Measurements from ENCODE around the gene IL20RB.
"Not testable (repeated sequence)": the region's sequence is repeated elsewhere in the genome, so short reads cannot be mapped to it uniquely, and the experiment has no call there.

The IL20RB gene

GRCh38 chr3:136987398-136987980 lies 29.7 kb downstream of the IL20RB start:
- DNase-seq (ENCODE audit: low read depth in 2 of 2): not testable (repeated sequence)

GRCh38 chr3:136988651-136989050 lies 30.9 kb downstream of the IL20RB start:
- DNase-seq (ENCODE audit: low read depth in 2 of 2): no peak

- no peak for DNase-seq (ENCODE audit: low read depth in 2 of 2)
Measured at GRCh38 chr3:136989781-136990524, 32.2 kb downstream of the IL20RB start.

- no peak for DNase-seq (ENCODE audit: low read depth in 2 of 2)
Measured at GRCh38 chr3:136990826-136991225, 33.0 kb downstream of the IL20RB start.

- no peak for DNase-seq (ENCODE audit: low read depth in 2 of 2)
Measured at GRCh38 chr3:136992115-136992514, 34.3 kb downstream of the IL20RB start.

- DNase-seq (ENCODE audit: low read depth in 2 of 2): no peak
Measured at GRCh38 chr3:136994772-136995516, 37.2 kb downstream of the IL20RB start.

GRCh38 chr3:136995652-136996051 lies 37.9 kb downstream of the IL20RB start:
- DNase-seq (ENCODE audit: low read depth in 2 of 2): no peak

- DNase-seq (ENCODE audit: low read depth in 2 of 2): no peak
Measured at GRCh38 chr3:137000039-137000438, 42.3 kb downstream of the IL20RB start.

GRCh38 chr3:137007376-137007775 lies 49.6 kb downstream of the IL20RB start:
- not testable (repeated sequence) for DNase-seq (ENCODE audit: low read depth in 2 of 2)

GRCh38 chr3:137008131-137008530 lies 50.3 kb downstream of the IL20RB start:
- DNase-seq (ENCODE audit: low read depth in 2 of 2): no peak

- no peak for DNase-seq (ENCODE audit: low read depth in 2 of 2)
Measured at GRCh38 chr3:137008976-137009375, 51.2 kb downstream of the IL20RB start.

- no peak for DNase-seq (ENCODE audit: low read depth in 2 of 2)
Measured at GRCh38 chr3:137010137-137010536, 52.4 kb downstream of the IL20RB start.

GRCh38 chr3:137011153-137011552 lies 53.4 kb downstream of the IL20RB start:
- no peak for DNase-seq (ENCODE audit: low read depth in 2 of 2)

- DNase-seq (ENCODE audit: low read depth in 2 of 2): no peak
Measured at GRCh38 chr3:137012097-137012501, 54.3 kb downstream of the IL20RB start.

- peak; percentile 66 to 73 for DNase-seq (ENCODE audit: low read depth in 2 of 2)
Measured at GRCh38 chr3:137013951-137014688, 56.3 kb downstream of the IL20RB start.

- DNase-seq (ENCODE audit: low read depth in 2 of 2): not testable (repeated sequence)
Measured at GRCh38 chr3:137017316-137017715, 59.5 kb downstream of the IL20RB start.

GRCh38 chr3:137020315-137020714 lies 62.5 kb downstream of the IL20RB start:
- no peak for DNase-seq (ENCODE audit: low read depth in 2 of 2)

- DNase-seq (ENCODE audit: low read depth in 2 of 2): no peak
Measured at GRCh38 chr3:137020888-137021287, 63.1 kb downstream of the IL20RB start.

GRCh38 chr3:137024348-137024747 lies 66.6 kb downstream of the IL20RB start:
- no peak for DNase-seq (ENCODE audit: low read depth in 2 of 2)

GRCh38 chr3:137026701-137027100 lies 68.9 kb downstream of the IL20RB start:
- DNase-seq (ENCODE audit: low read depth in 2 of 2): no peak

GRCh38 chr3:137032465-137033120 lies 74.8 kb downstream of the IL20RB start:
- DNase-seq (ENCODE audit: low read depth in 2 of 2): peak; percentile 55 to 82

GRCh38 chr3:137035631-137036030 lies 77.8 kb downstream of the IL20RB start:
- DNase-seq (ENCODE audit: low read depth in 2 of 2): no peak

All from stimulated activated CD8-positive, alpha-beta memory T cell treated with anti-CD3 and anti-CD28 coated beads, Interleukin-2, amount 100 ng/mL, for 48 hours (primary cell).